HCT116 (cell line): Measurements from ENCODE around the gene COTL1. TPM values are rescaled to one million over a fixed set of nuclear protein-coding genes. Genes with fewer than 3 reads are reported as not detected.

Source experiments
- CBX3 ChIP-seq: IDR thresholded peaks from 2 replicates; pipeline ENCODE4 v1.6.1; 2012; ENCODE audit warnings: low read depth
- CEBPB ChIP-seq: IDR thresholded peaks from 2 replicates; pipeline ENCODE4 v1.6.1; 2012; ENCODE audit warnings: low read depth
- CTCF ChIP-seq, 3 experiments: fragments of 200-600 bp in 1 of 3; sonication (generic) in 1 of 3; IDR thresholded peaks in 2 of 3; conservative IDR thresholded peaks in 1 of 3; 2 replicates each; pipeline ENCODE4 v1.5.1; 2012 to 2017; ENCODE audit warnings: low read depth in 2 of 3, low read length in 2 of 3, antibody characterized with exemption in 1 of 3, borderline replicate concordance in 1 of 3, control low read depth in 1 of 3, mild to moderate bottlenecking in 1 of 3, mixed read lengths in 1 of 3, mixed run types in 1 of 3, moderate library complexity in 1 of 3; ENCODE audit not compliant: insufficient read depth in 1 of 3
- EZH2 ChIP-seq: fragments of 200-600 bp; sonication (generic); IDR thresholded peaks from 2 replicates; pipeline ENCODE4 v1.6.1; 2017; ENCODE audit warnings: antibody characterized with exemption, mixed run types
- MAX ChIP-seq: IDR thresholded peaks from 2 replicates; pipeline ENCODE4 v1.6.1; 2012
- POLR2AphosphoS5 ChIP-seq: IDR thresholded peaks from 2 replicates; pipeline ENCODE4 v1.6.1; 2011; ENCODE audit warnings: mild to moderate bottlenecking, low read depth, low read length, moderate library complexity
- SP1 ChIP-seq: IDR thresholded peaks from 2 replicates; pipeline ENCODE4 v1.6.1; 2012; ENCODE audit warnings: low read depth
- YY1 ChIP-seq: IDR thresholded peaks from 2 replicates; pipeline ENCODE4 v1.6.1; 2011; ENCODE audit warnings: low read length, low read depth, moderate library complexity, mild to moderate bottlenecking; ENCODE audit not compliant: insufficient replicate concordance; ENCODE audit errors: extremely low read depth
- ZFX ChIP-seq: fragments of 450-650 bp; IDR thresholded peaks from 2 replicates; pipeline ENCODE4 v1.6.1; 2017
- ZNF274 ChIP-seq: fragments of 200-500 bp; sonication (Bioruptor generic); IDR thresholded peaks from 2 replicates; pipeline ENCODE4 v1.6.1; 2014; ENCODE audit warnings: mild to moderate bottlenecking, low read depth, low read length, inconsistent platforms
- total RNA-seq: library from RNA; stranded (reverse); gene quantifications from one replicate; pipeline ENCODE4 v1.2.1, GENCODE V29; 2021; ENCODE audit not compliant: unreplicated experiment
- TF ChIP-seq, protein P1 (sequence below): IDR thresholded peaks from 2 replicates; pipeline ENCODE4 v1.6.1; 2012; ENCODE audit warnings: low read depth

The COTL1 gene
- total RNA-seq, 1 experiment from 2014 or later = 276 TPM

DNA sequence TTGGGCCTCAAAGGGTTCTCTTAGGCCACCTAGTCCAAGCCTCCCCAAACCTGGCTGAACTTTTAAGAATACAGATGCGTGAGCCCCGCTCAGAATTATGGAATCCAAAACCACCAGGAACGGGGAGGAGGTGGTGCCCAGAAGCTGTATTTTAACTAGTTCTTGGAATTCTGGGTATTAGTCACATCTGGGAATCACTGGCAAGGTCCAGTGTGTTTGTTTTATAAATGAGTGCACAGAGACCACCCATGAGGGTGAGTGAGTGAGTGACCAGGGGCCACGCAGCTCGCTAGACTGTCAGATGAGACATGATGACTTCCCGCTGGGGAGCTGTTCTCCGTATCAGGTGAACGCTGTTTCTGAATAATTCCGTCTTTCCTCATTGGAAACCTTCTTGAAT is 44.6 kb upstream of the COTL1 start (continued):
- TF ChIP-seq CTCF (IDR thresholded peaks at IDR 0.05 in 2 of 3, conservative IDR thresholded peaks at IDR 0.05 in 1 of 3; ENCODE audit: borderline replicate concordance in 1 of 3, insufficient read depth in 1 of 3, low read depth in 2 of 3, low read length in 2 of 3) (no peak), MAX (no peak), ZNF274 (no peak), YY1 (no peak), ZFX (no peak), SP1 (no peak), CEBPB (no peak), POLR2AphosphoS5 (no peak), CBX3 (no peak), EZH2 (no peak)
- TF ChIP-seq, protein P1, sequence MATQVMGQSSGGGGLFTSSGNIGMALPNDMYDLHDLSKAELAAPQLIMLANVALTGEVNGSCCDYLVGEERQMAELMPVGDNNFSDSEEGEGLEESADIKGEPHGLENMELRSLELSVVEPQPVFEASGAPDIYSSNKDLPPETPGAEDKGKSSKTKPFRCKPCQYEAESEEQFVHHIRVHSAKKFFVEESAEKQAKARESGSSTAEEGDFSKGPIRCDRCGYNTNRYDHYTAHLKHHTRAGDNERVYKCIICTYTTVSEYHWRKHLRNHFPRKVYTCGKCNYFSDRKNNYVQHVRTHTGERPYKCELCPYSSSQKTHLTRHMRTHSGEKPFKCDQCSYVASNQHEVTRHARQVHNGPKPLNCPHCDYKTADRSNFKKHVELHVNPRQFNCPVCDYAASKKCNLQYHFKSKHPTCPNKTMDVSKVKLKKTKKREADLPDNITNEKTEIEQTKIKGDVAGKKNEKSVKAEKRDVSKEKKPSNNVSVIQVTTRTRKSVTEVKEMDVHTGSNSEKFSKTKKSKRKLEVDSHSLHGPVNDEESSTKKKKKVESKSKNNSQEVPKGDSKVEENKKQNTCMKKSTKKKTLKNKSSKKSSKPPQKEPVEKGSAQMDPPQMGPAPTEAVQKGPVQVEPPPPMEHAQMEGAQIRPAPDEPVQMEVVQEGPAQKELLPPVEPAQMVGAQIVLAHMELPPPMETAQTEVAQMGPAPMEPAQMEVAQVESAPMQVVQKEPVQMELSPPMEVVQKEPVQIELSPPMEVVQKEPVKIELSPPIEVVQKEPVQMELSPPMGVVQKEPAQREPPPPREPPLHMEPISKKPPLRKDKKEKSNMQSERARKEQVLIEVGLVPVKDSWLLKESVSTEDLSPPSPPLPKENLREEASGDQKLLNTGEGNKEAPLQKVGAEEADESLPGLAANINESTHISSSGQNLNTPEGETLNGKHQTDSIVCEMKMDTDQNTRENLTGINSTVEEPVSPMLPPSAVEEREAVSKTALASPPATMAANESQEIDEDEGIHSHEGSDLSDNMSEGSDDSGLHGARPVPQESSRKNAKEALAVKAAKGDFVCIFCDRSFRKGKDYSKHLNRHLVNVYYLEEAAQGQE = no peak
- TF ChIP-seq, all 23 proteins: peak for 0
